Nephron progenitor cell (in vitro differentiated cells): ENCODE results near the gene AFG1L.
"Not testable (repeated sequence)": the region's sequence is repeated elsewhere in the genome, so short reads cannot be mapped to it uniquely, and the experiment has no call there.

Source experiments
- DNase-seq: peaks from one replicate; pipeline ENCODE4 v3.0.0; 2021
- H3K27ac Mint-ChIP-seq: 2 replicates; pipeline ENCODE4 v1.8.0; 2021; ENCODE audit warnings: mild to moderate bottlenecking, moderate library complexity, mixed read lengths
- H3K27me3 Mint-ChIP-seq: 2 replicates; pipeline ENCODE4 v1.8.0; 2021; ENCODE audit warnings: mild to moderate bottlenecking, low read depth, mixed read lengths; ENCODE audit not compliant: poor library complexity
- H3K36me3 Mint-ChIP-seq: 2 replicates; pipeline ENCODE4 v1.8.0; 2021; ENCODE audit warnings: low read depth, mixed read lengths
- H3K4me1 Mint-ChIP-seq: 2 replicates; pipeline ENCODE4 v1.8.0; 2021; ENCODE audit warnings: mixed read lengths
- H3K4me3 Mint-ChIP-seq: 2 replicates; pipeline ENCODE4 v1.8.0; 2021; ENCODE audit warnings: mild to moderate bottlenecking, moderate library complexity, mixed read lengths
- H3K9me3 Mint-ChIP-seq: 2 replicates; pipeline ENCODE4 v1.8.0; 2021; ENCODE audit warnings: mild to moderate bottlenecking, moderate library complexity, mixed read lengths
- CTCF ChIP-seq: fragments of 200-600 bp; sonication (generic); IDR thresholded peaks from 2 replicates; pipeline ENCODE4 v1.5.0; 2021; ENCODE audit warnings: antibody characterized with exemption

Gene AFG1L

DNA sequence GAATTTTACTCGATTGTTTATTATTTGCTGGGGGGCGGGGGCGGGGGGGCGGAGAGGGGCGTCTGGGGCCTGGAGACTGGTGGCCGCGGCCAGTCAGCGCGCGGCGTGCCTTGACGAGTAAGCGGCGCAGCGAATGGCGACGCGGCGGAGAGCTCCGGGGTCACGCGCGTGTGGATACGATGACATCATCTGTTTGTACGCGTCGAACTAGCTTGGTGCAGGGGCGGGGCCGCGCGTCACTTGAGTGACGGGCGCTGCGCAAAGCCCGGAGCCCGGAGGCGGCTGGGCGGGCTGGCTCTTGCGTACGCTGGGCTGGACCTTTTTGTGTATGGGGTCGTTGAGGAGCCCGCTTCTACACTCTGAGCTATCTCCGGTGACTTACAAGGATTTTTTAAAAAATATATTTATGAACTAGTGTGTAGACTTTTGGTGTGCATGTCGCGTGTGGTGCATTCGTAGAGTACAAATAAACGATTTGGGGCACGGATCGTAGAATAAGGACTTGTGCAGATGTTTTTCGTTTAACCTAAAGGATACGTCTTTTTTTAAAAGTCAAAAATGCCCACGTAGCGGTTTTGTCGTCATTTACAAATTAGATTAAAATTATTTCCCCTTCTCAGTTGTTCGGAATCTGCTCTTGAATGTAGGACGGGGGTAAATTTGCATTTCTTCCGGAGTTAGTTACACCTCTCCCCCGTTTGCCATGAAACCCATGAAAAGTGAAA, 263.7 kb downstream of the AFG1L start:
- peaks cover 25% of the 10 kb centered on the region for H3K27me3 Mint-ChIP-seq
- peak overlapping the region; percentile 96 for H3K4me3 Mint-ChIP-seq
- no peak for TF ChIP-seq CTCF
- no peaks in the 10 kb centered on the region for H3K36me3 Mint-ChIP-seq
- H3K27ac Mint-ChIP-seq, result peak overlapping the region; percentile 99
- H3K4me1 Mint-ChIP-seq, result peaks cover 31% of the 10 kb centered on the region
- no peaks in the 10 kb centered on the region for H3K9me3 Mint-ChIP-seq
- peak; percentile 97 for DNase-seq

DNA sequence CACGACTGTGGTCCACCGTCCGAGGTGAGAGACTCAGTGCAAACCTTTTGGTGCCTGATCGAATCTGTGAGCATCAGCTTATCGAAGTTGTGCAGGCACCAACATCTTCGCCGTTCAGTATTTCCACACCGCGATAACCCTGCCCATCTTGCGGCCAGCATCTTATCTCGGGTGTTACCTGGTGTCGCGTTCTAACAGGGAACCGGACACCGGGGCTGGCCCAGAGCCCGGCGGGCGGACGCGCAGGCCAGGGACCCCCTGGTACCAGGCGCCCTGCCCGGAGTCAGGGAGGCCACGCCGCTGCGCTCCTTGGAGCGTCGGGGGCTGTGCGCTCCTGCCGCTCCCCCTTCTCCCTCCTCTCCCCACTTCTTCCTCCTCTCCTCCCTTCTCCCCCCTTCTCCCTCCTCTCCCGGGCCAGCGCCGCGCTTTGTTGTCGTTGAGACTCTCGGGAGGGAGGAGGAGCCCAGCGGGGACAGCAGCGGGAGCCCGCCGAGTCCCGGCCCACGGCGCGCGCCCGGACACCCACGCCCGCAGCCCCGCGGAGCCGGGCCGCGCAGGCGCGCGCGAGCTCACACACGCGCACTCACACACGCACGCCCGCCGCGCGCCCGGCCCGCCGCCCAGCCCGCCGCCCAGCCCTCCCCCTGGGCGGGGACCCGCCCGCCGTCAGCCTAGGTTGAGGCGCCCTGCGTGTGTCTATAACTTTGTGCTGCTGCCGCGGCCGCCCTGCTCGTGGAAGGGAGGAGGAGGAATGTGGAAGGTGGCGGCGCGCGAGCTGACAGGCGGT, 264.4 kb downstream of the AFG1L start:
- Mint-ChIP-seq H3K9me3 (no peaks in the 10 kb centered on the region), H3K4me3 (peak overlapping the region; percentile 96), H3K36me3 (no peaks in the 10 kb centered on the region), H3K4me1 (peaks cover 37% of the 10 kb centered on the region), H3K27ac (peak overlapping the region; percentile 99), H3K27me3 (peaks cover 18% of the 10 kb centered on the region)
- TF ChIP-seq CTCF, result no peak
- DNase-seq, result peak; percentile 83

GRCh38 chr6:108559884-108560462, 265.1 kb downstream of the AFG1L start:
- no peaks in the 10 kb centered on the region for H3K9me3 Mint-ChIP-seq

GRCh38 chr6:108560463-108561308, 265.8 kb downstream of the AFG1L start, which contains the start of gene FOXO3:
FOXO3 (plus strand) TSS chr6:108560917; CDS start chr6:108561209, 292 bp downstream.
- no peak for TF ChIP-seq CTCF
- Mint-ChIP-seq H3K4me1 (peaks cover 51% of the 10 kb centered on the region), H3K36me3 (no peaks in the 10 kb centered on the region), H3K4me3 (peak within 1 kb of the TSS; percentile 95), H3K27ac (peak within 1 kb of the TSS; percentile 97), H3K9me3 (no peaks in the 10 kb centered on the region), H3K27me3 (peaks cover 7% of the 10 kb centered on the region)
- DNase-seq, result peak; percentile 90

More at GRCh38 chr6:108559884-108560462, 265.1 kb downstream of the AFG1L start:
- peak; percentile 81 for DNase-seq
- Mint-ChIP-seq H3K27ac (peak overlapping the region; percentile 97), H3K4me3 (peak overlapping the region; percentile 87), H3K36me3 (no peaks in the 10 kb centered on the region), H3K27me3 (peaks cover 13% of the 10 kb centered on the region), H3K4me1 (peaks cover 44% of the 10 kb centered on the region)
- no peak for TF ChIP-seq CTCF

DNA sequence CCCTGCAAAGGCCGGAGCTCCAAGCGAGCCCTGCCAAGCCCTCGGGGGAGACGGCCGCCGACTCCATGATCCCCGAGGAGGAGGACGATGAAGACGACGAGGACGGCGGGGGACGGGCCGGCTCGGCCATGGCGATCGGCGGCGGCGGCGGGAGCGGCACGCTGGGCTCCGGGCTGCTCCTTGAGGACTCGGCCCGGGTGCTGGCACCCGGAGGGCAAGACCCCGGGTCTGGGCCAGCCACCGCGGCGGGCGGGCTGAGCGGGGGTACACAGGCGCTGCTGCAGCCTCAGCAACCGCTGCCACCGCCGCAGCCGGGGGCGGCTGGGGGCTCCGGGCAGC, 266.4 kb downstream of the AFG1L start:
- not testable (repeated sequence) for H3K36me3 Mint-ChIP-seq, H3K27ac Mint-ChIP-seq, H3K27me3 Mint-ChIP-seq, H3K9me3 Mint-ChIP-seq
- Mint-ChIP-seq H3K4me3 (peak overlapping the region; percentile 95), H3K4me1 (peaks cover 55% of the 10 kb centered on the region)
- DNase-seq, result peak; percentile 30
